GM12873 (cell line): Measurements from ENCODE around the gene KCNJ1.

Source experiments
- CTCF ChIP-seq: IDR thresholded peaks from 2 replicates; pipeline ENCODE4 v1.5.1; 2012; ENCODE audit warnings: low read depth, mild to moderate bottlenecking, moderate library complexity, low read length, control low read depth; ENCODE audit not compliant: insufficient read depth; ENCODE audit errors: missing control alignments

The KCNJ1 gene

GRCh38 chr11:128878455-128878854 lies 11.4 kb upstream of the KCNJ1 start:
- no peak for TF ChIP-seq CTCF

GRCh38 chr11:128877726-128878125 lies 10.6 kb upstream of the KCNJ1 start:
- no peak for TF ChIP-seq CTCF

- TF ChIP-seq CTCF = no peak
Measured at GRCh38 chr11:128876133-128876650, 9.1 kb upstream of the KCNJ1 start.

- TF ChIP-seq CTCF = no peak
Measured at GRCh38 chr11:128874427-128874826, 7.3 kb upstream of the KCNJ1 start.

- TF ChIP-seq CTCF = no peak
Measured at GRCh38 chr11:128872594-128872993, 5.5 kb upstream of the KCNJ1 start.

- no peak for TF ChIP-seq CTCF
Measured at GRCh38 chr11:128872094-128872493, 5.0 kb upstream of the KCNJ1 start.

- no peak for TF ChIP-seq CTCF
Measured at GRCh38 chr11:128871168-128871610, 4.1 kb upstream of the KCNJ1 start.
